Activated effector memory CD4-positive, alpha-beta T cell treated with anti-CD3 and anti-CD28 coated beads, Interleukin-2, amount 50 U/mL, for 16 hours (primary cell): ENCODE measurements around the gene HOXD10.

Experiments
- DNase-seq: peaks from one replicate; pipeline ENCODE4 v3.0.0-alpha.2; 2020

Gene HOXD10

DNA sequence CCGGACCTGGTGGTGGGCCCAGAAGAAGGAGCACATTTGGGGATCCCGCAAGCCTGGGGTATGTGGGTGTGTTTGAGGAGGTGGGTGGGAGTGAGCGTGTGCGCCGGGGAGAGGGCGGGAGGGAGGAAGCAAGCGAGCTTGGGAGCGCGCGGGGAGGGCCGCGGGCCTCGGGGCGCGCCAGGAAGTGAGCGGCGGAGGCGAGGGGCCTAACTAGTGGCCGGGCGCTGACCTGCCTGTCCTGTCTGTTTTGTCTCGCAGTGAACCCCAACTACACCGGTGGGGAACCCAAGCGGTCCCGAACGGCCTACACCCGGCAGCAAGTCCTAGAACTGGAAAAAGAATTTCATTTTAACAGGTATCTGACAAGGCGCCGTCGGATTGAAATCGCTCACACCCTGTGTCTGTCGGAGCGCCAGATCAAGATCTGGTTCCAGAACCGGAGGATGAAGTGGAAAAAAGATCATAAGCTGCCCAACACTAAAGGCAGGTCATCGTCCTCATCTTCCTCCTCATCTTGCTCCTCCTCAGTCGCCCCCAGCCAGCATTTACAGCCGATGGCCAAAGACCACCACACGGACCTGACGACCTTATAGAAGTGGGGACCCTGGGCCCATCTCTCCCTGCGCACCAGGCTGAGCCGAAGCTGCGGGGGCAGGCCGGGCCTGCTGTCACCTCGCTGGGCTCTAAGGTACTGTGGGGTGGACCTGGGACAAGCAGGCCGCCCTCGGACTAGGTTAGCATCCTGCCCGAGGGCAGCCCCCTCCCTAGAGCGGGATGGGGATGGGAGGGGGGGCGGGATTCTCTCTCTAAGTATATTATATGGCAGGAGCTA lies 36.0 kb downstream of the HOXD10 start:
- no peak for DNase-seq

DNA sequence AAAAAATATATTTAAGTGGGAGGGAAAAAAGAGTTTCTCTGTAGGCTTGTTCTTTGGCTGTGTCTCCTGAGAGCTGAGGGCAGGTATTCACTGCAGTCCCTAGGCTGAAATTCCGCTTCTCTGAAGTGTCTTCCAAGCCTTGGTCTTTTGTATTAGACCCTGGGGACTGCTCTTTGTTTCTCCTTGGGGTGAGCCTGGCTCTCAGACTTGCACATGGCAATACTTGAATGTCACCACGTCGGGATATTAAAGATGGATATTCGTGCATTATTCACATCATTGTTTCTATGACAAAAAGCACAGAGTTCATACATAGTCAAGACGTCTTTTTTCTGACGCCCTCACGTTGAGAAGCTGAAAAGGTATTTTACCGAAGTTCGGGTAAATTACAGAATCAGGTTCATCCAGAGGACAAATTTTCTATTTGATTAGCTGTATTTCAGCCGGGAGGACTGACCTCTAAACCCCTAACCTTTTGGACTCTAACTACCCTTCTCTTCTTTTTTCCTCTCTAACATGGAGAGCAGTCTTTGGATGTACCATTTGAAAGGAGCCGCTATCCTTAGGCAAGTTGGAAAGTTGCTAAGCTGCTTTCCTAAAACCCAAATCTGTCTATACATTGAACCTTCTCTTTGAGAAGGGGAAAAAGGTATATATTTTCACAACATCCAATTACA lies 38.1 kb downstream of the HOXD10 start:
- no peak for DNase-seq

DNA sequence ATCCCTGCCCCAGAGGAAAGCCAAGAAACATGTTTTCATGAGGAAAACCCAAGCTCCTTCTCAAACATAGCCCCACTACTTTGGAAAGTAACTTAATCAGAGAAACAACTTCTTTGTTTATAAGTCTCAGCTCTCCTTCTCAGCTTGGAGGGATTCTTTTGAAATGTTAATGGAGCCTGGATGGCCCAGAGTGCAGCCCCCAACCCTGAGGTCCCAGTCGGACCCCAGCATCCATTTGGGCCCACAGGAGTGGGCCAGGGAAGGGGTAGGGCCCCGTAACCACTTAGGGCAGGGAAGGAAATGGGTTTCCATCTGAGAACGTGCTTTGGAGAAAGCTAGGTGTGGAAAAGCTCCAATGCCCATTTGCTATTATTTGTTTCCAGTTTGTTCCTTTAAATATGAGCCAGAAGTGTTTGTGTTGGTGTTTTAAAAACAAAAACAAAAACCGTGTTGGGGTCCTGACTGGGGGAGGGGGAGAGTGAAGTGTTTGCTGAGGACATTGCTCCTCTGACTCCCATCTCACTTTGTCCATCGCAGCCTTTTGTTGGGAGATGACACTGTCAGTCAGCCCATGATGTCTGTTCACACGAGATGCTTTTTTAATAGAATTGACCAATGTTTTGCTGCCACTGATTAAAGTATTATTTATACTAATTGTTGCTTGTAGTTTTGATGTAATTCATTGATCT lies 38.9 kb downstream of the HOXD10 start:
- DNase-seq, result no peak

DNA sequence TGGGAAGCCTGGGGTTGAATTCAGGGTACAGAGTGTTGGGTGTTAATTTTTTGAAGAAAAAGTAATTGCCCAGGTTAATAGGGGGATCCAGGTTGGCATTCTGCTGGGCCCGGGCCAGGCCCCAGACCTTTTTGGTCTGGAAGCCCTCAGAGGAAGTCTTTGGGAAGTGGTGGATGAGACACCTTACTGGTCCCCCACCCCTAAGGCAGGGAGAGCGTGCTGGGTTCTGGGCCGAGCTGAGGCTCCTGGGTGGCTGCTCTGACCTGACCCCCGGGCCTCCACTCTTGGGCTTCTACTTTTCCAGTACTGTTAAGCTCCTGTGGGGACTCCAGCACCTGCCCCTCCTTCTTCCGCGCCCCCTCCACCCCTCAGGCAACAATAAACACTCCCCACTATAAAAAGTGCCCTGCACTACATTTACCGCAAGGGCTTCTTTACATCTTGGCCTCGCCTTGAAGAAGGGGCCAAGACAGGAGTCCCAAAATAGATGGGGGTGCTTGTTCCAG lies 39.8 kb downstream of the HOXD10 start:
- no peak for DNase-seq

DNA sequence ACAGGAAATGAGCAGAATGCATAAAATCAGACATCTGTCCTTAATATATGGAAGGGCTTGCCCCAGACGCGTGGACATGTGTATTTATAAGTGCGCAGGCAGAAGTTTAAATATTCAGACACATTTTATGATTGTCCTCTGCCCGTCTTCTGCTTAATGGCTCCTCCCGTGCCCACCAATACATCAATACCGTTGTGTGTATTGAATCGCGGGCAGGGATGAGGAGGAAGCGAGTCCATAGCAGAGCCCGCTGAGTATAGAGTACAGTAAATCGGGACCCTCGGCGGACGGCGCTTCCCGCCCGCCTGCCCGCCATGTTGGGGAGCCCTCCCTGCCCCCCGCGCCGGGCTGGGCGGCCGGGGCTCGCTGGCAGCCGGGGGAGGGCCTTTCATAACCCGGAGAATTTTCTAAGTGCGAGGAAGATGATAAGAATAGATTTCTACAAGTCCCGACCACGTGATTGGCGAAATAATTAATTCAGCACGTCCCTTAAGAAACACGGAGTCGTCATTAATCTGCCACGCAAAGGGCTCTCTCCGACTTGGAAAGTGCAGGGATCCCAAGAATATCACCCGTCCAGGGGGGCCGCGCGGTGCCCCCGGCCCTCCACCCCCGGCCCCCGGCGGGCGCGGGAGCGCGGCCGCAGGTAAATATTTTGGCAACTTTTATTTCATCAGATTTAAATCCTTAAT lies 40.4 kb downstream of the HOXD10 start, which contains the start of gene HOXD3:
TSS of gene HOXD3 (plus strand) at position 501 of the 692 bp plus-strand sequence. CDS start 11,808 bp downstream, outside the sequence.
- DNase-seq, result no peak

DNA sequence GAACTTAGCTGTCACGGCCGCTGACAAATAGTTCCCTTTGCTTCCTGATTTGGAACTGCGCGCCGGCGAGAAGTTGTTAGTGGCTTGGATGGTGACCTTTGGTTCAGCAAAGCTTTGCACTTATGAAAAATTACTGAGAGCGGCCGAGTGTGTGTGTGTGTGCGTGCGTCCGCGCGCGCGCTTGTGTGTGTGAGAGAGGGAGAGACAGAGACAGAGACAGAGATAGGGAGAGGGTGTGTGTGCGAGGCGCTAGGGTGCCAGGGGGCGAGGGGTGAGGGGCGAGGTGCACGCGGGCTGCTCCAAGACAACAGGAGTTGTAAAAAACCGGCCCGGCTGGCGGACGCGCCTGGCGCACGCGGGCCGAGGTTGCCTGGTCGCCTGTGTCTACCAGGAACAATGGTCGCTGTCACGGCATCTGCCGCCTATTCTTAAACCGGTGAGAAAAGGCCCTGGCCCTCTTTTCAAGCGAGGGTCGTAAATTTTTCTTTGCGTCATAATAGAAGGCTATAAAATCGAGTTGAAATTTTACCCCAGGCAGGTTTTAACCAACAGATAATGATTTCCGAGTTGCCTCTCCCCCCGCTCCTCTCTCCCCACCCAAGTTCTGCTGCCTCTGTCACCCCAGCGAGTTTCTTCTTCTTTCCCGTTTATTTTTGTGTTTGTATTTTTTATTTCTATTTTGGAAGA lies 41.1 kb downstream of the HOXD10 start:
- DNase-seq, result no peak

DNA sequence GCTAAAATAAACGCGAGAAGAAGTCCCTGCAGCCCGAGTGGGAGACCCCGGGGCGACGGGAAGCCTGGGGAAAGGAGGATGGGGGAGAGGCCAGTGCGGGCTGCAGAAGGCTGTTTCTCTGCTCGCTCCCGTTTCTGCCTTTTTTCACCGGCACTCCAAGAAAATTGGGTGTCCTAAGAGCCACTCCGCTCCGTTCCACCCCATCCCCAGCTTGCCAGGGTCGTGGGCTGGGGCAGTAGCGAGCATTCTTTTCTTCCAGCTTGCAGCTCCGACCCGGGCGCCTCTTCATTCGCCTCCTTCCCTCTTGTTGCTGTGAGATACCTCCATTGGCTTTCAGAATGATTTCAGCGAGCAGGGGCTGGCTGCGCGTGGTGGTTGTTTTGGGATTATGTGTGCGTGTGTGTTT lies 41.6 kb downstream of the HOXD10 start:
- DNase-seq, result no peak

DNA sequence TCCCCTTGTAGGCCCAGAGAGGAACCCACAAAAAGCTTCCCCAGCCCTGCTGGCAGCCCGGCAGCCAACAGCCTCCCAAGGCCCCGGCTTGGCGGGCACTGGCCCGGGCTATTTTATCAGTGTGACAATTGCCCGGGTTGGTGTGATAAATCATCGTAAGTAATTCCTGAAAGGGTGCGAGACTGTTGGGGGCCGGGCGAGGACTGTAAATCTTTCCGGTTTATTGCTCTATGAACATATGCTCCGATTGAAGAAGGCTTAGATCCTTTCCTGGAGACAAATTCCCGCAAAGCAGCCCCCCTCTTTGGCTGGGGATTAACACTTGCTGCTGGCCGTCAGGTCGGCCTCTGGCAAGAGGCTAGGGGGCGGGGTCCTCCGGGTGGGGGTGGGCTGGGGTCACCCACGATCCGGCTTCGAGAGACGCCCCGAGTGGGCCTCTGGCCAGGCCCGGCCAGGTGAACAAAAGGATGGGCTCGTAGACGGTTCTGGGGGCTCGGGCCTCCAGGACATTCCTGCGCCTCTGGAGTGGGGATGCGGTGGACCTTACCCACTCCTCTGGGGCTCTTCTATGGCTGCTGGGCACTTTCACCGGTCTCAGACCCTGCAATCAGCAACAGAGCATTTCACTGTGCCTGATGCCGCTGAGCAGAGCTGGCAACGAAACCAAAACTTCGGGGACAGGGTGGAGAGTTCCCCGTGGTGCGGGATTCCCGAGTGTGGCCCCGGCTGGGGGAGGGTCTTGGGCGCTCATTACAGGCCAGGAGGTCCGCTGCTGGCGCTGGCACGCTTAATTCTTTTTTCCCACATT lies 42.5 kb downstream of the HOXD10 start:
- DNase-seq, result no peak

DNA sequence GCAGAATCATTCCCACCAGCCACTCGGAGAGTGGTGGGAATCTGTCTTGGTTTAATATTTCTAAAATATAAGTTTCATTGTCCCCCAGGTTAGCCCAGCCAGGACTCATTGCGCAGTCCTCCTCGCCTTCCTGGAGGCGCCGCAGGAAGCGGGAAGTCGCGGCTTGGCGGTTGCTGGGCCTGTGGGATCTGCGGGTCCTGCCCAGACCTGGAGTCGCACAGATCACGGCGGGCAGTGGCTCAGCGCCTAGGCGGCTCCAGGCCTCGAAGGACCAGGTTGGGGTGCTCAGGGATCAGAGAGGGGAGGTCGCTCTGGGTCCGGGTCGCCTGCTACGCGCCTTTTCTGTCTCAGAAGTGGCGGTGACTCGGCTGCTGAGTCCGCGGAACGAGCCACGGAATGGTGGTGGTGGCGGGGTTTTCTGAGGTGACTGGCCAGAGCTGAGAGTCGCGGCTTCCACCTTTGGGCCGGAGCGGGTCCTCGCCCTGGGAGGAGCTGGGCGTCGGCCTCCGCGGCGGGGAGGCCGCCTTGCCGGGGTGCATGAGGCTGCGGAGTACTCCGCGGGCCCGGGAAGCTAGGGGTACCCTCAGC lies 43.2 kb downstream of the HOXD10 start:
- no peak for DNase-seq

DNA sequence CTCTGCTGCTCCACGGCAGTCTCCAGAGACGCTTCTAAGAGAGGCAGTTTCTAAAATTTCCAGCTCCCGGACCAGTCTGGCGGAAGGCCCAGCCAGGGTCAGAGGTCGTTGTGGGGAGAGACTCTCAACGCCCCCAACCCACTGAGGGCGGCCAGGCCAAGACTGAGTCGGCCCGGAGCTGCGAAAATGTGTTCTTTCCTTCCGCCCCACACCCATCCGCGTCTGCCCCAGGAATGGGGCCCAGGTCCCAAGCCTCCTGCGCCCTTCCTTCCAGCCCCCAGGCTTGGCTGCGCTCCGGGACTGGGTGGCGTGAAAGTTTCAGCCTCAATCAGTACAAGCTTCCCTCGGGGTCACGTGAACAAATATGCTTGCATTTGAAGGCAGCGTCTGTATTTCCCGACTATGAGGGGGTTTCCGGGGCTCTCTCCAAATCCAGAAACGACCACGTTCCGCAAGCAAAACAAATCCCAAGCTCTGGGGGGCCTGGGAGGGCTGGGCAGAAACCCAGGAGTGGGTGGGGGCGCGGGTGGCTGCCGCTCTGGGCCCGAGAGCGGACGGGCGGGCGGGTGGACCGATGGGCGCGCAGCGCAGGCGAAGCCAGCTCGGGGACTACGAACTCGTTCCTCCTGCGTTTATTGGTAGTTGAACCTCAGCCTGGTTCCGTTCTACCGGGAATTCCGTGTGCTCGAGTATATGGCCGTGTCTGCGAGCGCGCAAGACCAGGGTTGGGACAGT lies 43.8 kb downstream of the HOXD10 start:
- DNase-seq, result no peak

DNA sequence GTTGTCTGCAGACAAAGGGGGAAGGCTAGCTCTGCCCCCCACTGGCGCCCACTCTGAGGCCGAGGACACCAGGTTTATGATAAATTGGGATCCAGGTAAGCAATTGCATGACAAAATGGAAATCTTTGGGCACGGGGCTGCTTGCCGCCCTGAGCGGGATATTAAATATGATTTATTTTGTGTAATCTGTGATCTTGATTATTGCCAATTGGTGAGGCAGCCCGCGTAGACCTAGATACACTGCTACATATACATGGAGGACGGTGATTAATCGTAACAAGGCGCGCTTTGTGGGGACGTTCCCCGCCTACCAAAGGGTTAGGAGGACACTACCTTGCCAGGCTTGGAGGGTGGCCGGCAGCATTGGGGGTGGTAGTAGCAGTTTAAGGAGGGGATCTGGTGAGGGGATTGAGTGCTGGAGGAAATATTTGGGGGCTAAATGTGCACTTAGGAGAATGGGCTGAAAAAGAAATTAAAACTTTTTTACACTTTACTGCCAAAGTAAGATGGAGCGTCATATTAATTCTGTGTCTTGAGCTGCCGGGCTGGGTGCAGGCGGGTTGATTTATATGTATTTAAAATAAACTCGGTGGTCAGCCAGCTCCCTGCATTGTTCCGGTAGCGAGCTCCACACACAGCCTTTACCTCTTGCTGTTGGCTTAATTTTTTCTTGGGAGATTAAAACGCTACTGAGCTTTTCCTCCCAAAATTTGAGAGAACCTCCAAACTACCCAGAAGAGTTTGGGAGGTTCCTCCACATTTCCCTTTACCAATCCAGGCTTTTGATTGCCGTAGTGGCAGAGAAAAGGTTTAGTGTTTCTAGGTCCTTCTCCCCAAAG lies 44.6 kb downstream of the HOXD10 start:
- no peak for DNase-seq

DNA sequence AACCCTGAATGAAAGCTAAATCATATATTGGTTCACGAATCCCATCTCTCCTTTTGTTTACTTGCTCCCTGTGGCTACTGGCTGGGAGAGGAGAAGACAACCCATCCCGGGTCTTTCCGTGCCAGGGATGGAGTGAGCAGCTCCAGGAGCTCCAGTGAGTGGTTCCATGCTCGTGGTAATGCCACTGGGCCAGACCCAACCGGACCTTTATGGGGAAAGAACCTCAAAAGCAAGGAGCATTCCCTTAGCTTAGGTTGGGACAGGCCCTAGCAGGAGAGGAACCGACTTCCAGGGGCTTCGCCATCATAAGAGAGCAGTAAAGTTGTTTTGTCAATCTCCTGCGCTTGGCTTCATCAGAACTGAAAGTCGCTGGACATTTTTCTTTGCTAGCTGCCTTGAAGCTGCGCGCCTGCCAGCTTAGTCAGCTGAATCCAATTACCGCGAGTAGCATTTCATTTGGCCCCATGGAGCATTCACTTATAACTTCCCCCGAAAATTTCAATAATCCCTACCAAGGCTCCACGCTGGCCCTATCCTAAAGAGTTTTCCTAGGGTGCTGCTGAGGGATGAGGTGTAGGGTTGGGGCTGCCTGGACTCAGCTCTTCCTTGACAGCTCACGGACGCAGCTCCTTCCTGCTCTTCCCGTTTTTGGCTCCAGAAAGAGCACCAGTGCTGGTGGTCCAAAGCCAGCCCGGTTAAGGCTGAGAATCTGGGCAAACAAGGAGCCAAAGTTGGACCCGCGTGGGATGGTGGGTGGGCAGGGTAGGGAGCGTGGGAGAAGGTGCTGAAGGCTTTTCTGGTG lies 45.4 kb downstream of the HOXD10 start:
- no peak for DNase-seq

DNA sequence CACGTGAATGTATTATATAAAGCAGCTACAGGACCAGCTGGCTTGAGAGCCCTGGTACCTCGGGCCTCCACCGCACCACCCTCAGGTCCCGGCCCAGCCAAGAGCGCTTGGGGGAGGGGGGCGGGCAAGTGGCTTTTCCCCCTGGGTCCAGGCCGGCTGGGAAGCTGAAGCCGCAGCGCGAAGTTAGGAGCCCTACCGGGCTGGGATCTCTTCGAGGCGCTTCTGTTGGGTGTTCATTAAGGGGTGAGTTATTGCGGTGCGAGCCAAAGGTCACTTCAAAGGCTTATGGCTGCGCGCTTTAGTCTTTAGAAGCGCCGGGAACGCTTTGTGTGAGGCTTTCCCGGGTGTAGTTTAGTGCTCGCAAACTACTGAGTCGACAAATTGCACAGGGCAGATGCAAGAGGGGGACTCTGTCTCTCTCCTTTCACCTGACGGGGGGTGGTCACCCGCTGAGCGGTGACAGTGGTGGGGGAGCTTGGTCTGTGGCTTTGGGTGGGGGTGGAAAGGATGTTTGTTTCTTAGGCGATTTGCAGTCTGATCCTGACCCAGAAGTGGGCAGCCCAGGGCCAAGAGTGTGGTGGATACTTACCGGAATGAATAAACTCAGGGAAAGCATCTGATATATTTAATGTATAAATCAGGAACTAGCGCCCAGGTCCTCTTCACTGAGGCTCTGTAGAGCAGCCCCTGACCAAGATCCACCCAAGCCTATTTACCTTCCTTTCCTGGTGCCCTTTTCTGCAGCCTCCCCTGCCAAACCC lies 46.5 kb downstream of the HOXD10 start:
- DNase-seq, result no peak

DNA sequence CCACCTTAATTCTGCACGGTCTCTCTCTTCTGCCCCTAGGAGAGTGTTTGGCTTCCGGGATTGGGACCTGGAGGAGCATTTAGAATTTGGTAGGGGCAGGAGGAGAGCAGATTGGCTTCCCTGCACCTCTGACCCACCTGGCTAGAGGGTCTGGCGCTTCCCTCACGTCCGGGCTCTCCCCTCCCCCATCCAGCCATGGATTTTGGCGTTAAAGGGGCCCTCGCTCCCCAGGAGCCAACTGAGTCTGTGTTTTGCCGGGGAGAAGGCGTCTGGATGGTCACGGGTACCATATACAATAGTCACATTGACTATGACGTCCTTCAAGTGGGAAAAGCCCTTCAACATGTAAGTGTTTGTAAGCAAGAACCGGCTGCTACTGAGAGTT lies 47.1 kb downstream of the HOXD10 start:
- no peak for DNase-seq

DNA sequence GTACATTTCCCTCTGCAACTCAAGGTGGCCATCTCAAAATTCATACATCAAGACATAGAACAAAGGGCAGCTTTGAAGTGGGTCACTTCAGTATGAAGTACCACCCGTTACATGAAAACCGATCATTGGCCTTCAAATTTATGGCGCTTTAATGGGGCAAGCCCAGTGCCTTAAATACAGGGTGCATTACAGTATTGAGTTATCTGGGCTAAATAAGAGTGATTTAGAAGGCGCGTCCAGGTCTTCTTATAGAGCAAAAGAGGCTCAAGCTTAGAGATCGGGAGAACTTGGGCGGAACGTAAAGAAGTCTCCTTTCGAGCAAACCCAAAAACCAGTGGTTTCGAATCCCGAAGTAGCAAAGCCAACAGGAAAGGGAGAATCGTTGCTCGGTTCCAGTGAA lies 47.6 kb downstream of the HOXD10 start:
- DNase-seq, result no peak

DNA sequence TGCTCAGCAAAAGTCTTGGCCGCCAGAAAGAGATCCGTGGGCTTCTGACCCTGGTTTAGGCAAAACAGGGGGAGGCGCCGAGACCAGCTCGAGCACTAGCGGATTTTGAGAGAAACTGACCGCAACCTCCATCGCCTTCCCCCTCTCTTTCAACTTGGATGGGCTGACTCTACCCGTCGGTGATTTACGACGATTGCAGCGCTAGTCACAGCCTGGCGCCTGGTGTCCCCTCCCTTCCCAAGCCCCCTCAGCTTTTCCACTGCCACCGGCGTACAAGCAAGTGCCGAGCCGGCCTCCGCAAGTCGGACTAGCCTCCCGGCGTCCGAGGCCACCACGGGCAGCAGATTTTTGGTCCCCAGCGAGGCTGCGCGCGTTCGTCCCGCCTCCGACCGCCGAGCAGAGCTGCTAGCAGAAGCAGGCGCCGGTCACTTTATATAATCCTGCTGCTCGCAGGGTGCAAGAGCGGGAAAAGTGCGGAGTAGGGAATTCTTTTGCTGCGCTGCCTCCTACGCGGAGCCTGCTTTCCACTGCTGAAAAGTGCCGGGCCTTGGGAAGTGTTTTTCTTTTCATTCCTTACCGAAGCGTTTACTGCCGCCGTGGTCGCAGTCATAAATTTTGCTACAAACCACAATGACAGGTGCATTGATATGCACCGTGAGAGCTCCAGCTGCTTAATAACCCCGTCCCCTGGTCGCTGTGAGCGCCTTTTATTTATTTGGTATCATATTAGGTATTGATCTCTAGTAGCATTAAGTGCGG lies 48.2 kb downstream of the HOXD10 start:
- no peak for DNase-seq
